HEK293 (cell line): ENCODE results near the gene AGAP1.

ENCODE experiments used
- CTCF ChIA-PET: fragments of 350-600 bp; formaldehyde crosslinking; extraction: SDS; loops from one replicate; lab custom pipeline; 2021; ENCODE audit warnings: antibody characterized with exemption; lab: Yijun Ruan, JAX
- POLR2A ChIA-PET: fragments of 300-600 bp; formaldehyde crosslinking; extraction: SDS; loops from one replicate; lab custom pipeline; 2020; ENCODE audit warnings: antibody characterized with exemption, inconsistent platforms; lab: Yijun Ruan, JAX
- H3K27ac ChIP-seq: fragments of 200-500 bp; sonication (Bioruptor generic); 2 replicates; pipeline ENCODE4 v1.5.1; 2014; ENCODE audit warnings: low read depth, low read length, control low read depth, inconsistent platforms; ENCODE audit errors: extremely low read depth
- H3K36me3 ChIP-seq, 2 experiments: fragments of 200-500 bp in 1 of 2; sonication (Bioruptor generic) in 1 of 2; 1 replicate in 1 of 2; 2 replicates in 1 of 2; pipeline ENCODE4 v1.5.1; 2014 to 2017; ENCODE audit warnings: inconsistent platforms in 2 of 2, low read length in 2 of 2; ENCODE audit not compliant: control insufficient read depth in 2 of 2, insufficient read depth in 1 of 2
- H3K4me1 ChIP-seq: fragments of 200-500 bp; sonication (Bioruptor generic); 2 replicates; pipeline ENCODE4 v1.5.1; 2014; ENCODE audit warnings: mild to moderate bottlenecking, low read length, inconsistent platforms; ENCODE audit not compliant: control insufficient read depth, insufficient read depth
- H3K4me3 ChIP-seq: 2 replicates; pipeline ENCODE4 v1.5.1; 2011; ENCODE audit warnings: low read depth, mild to moderate bottlenecking, control low read depth, low read length, moderate library complexity
- H3K9me3 ChIP-seq: fragments of 200-500 bp; sonication (Bioruptor generic); 2 replicates; pipeline ENCODE4 v1.5.1; 2014; ENCODE audit warnings: low read depth, low read length, inconsistent platforms; ENCODE audit not compliant: control insufficient read depth, insufficient read depth
- MEIS1 ChIP-seq: sonication (generic); formaldehyde crosslinking; IDR thresholded peaks from 2 replicates; pipeline ENCODE4 v1.8.1; 2022; ENCODE audit warnings: missing genetic modification reagents, mild to moderate bottlenecking, borderline replicate concordance
- MZF1 ChIP-seq: fragments of 450-650 bp; formaldehyde crosslinking; IDR thresholded peaks from 2 replicates; pipeline ENCODE4 v1.5.1; 2017; ENCODE audit warnings: missing biosample characterization, missing genetic modification characterization, borderline replicate concordance
- PRDM2 ChIP-seq: fragments of 450-650 bp; formaldehyde crosslinking; IDR thresholded peaks from 2 replicates; pipeline ENCODE4 v1.5.1; 2016; ENCODE audit warnings: missing biosample characterization, missing genetic modification characterization, borderline replicate concordance
- PRDM6 ChIP-seq: fragments of 450-650 bp; formaldehyde crosslinking; IDR thresholded peaks from 2 replicates; pipeline ENCODE4 v1.5.1; 2017; ENCODE audit warnings: missing biosample characterization, missing genetic modification characterization
- REPIN1 ChIP-seq: fragments of 450-650 bp; formaldehyde crosslinking; IDR thresholded peaks from 2 replicates; pipeline ENCODE4 v1.5.1; 2017; ENCODE audit warnings: missing biosample characterization, missing genetic modification characterization, low read depth
- TRIM28 ChIP-seq: IDR thresholded peaks from 2 replicates; pipeline ENCODE4 v1.6.1; 2011; ENCODE audit warnings: low read length, control low read depth, borderline replicate concordance
- YY2 ChIP-seq: fragments of 450-650 bp; formaldehyde crosslinking; IDR thresholded peaks from 2 replicates; pipeline ENCODE4 v1.5.1; 2016; ENCODE audit warnings: missing biosample characterization, missing genetic modification characterization
- ZBTB11 ChIP-seq: fragments of 450-650 bp; formaldehyde crosslinking; conservative IDR thresholded peaks from 2 replicates; pipeline ENCODE4 v1.5.1; 2016; ENCODE audit warnings: low read depth, missing biosample characterization, missing genetic modification characterization
- ZBTB20 ChIP-seq: fragments of 450-650 bp; formaldehyde crosslinking; IDR thresholded peaks from 2 replicates; pipeline ENCODE4 v1.5.1; 2016; ENCODE audit warnings: missing biosample characterization, missing genetic modification characterization
- ZEB2 ChIP-seq: fragments of 450-650 bp; formaldehyde crosslinking; IDR thresholded peaks from 2 replicates; pipeline ENCODE4 v1.5.1; 2016; ENCODE audit warnings: missing biosample characterization, missing genetic modification characterization
- ZNF146 ChIP-seq: fragments of 450-650 bp; formaldehyde crosslinking; IDR thresholded peaks from 2 replicates; pipeline ENCODE4 v1.5.1; 2016; ENCODE audit warnings: missing biosample characterization, missing genetic modification characterization
- ZNF202 ChIP-seq: fragments of 450-650 bp; formaldehyde crosslinking; IDR thresholded peaks from 2 replicates; pipeline ENCODE4 v1.5.1; 2016; ENCODE audit warnings: missing biosample characterization, missing genetic modification characterization, borderline replicate concordance
- ZNF558 ChIP-seq: fragments of 450-650 bp; formaldehyde crosslinking; IDR thresholded peaks from 2 replicates; pipeline ENCODE4 v1.5.1; 2016; ENCODE audit warnings: missing biosample characterization, missing genetic modification characterization
- ZNF610 ChIP-seq: fragments of 450-650 bp; formaldehyde crosslinking; IDR thresholded peaks from 2 replicates; pipeline ENCODE4 v1.5.1; 2016; ENCODE audit warnings: missing biosample characterization, missing genetic modification characterization, borderline replicate concordance
- ZNF670 ChIP-seq: fragments of 450-650 bp; formaldehyde crosslinking; IDR thresholded peaks from 2 replicates; pipeline ENCODE4 v1.5.1; 2016; ENCODE audit warnings: missing biosample characterization, missing genetic modification characterization, low read depth
- ZNF692 ChIP-seq: fragments of 450-650 bp; formaldehyde crosslinking; IDR thresholded peaks from 2 replicates; pipeline ENCODE4 v1.5.1; 2016; ENCODE audit warnings: missing biosample characterization, missing genetic modification characterization
- ZNF837 ChIP-seq: fragments of 450-650 bp; formaldehyde crosslinking; IDR thresholded peaks from 2 replicates; pipeline ENCODE4 v1.5.1; 2016; ENCODE audit warnings: missing biosample characterization, missing genetic modification characterization
- ZXDB ChIP-seq: fragments of 450-650 bp; formaldehyde crosslinking; IDR thresholded peaks from 2 replicates; pipeline ENCODE4 v1.5.1; 2016; ENCODE audit warnings: missing biosample characterization, missing genetic modification characterization

The AGAP1 gene

GRCh38 chr2:235478609-235479008, 15.2 kb upstream of the AGAP1 start:
- Histone ChIP-seq H3K4me1 (no peaks in the 10 kb centered on the region), H3K27ac (no peak overlapping the region), H3K36me3 (no peaks in the 10 kb centered on the region), H3K4me3 (no peak overlapping the region), H3K9me3 (no peaks in the 10 kb centered on the region)
- no peak for TF ChIP-seq ZXDB (tag by site-specific recombination)
- no peak for TF ChIP-seq ZNF670 (tag by site-specific recombination)
- TF ChIP-seq ZNF558, result no peak
- TF ChIP-seq REPIN1 (tag by site-specific recombination), result no peak
- no peak for TF ChIP-seq ZBTB20 (tag by site-specific recombination)
- TF ChIP-seq MZF1 (tag by site-specific recombination), result no peak
- no peak for TF ChIP-seq TRIM28
- no peak for TF ChIP-seq ZNF837
- ChIA-PET POLR2A (no interaction called here), CTCF (no interaction called here)

- no peak overlapping the region for H3K27ac ChIP-seq
- no peak for TF ChIP-seq ZNF146
- no peak for TF ChIP-seq YY2 (tag by site-specific recombination)
- TF ChIP-seq ZNF202 (tag by site-specific recombination), result no peak
- no peak for TF ChIP-seq MEIS1 (CRISPR knock-in tag)
- no peak for TF ChIP-seq PRDM6 (tag by site-specific recombination)
- no peak for TF ChIP-seq ZNF610 (tag by site-specific recombination)
- no peak for TF ChIP-seq ZEB2 (tag by site-specific recombination)
- CTCF ChIA-PET, result interaction anchor here (0.5 to 1.2 kb wide), 5 partner anchors 8 to 701 kb away, joined by 3 to 4 read pairs (median 3); no protein-coding TSS in a partner anchor
Measured at GRCh38 chr2:235479604-235480003, 14.2 kb upstream of the AGAP1 start.

GRCh38 chr2:235480614-235481013, 13.2 kb upstream of the AGAP1 start:
- Histone ChIP-seq H3K36me3 (no peaks in the 10 kb centered on the region), H3K4me1 (no peaks in the 10 kb centered on the region), H3K9me3 (no peaks in the 10 kb centered on the region), H3K4me3 (no peak overlapping the region), H3K27ac (no peak overlapping the region)
- ChIA-PET CTCF (no interaction called here), POLR2A (no interaction called here)
- no peak for TF ChIP-seq ZNF692 (tag by site-specific recombination)
- no peak for TF ChIP-seq ZBTB11 (tag by site-specific recombination)
- TF ChIP-seq PRDM6 (tag by site-specific recombination), result no peak
- no peak for TF ChIP-seq PRDM2 (tag by site-specific recombination)

More at GRCh38 chr2:235479604-235480003, 14.2 kb upstream of the AGAP1 start:
- Histone ChIP-seq H3K9me3 (no peaks in the 10 kb centered on the region), H3K4me3 (no peak overlapping the region), H3K36me3 (no peaks in the 10 kb centered on the region), H3K4me1 (no peaks in the 10 kb centered on the region)
- POLR2A ChIA-PET, result interaction anchor here (0.6 kb wide), 1 partner anchor 431 kb away, joined by 5 read pairs; no protein-coding TSS in a partner anchor
